K562 (cell line): ENCODE measurements around the gene STRN3. TPM values are rescaled to one million over a fixed set of nuclear protein-coding genes. Genes with fewer than 3 reads are reported as not detected.

Experiments used
- ATAC-seq: fragments of 200-7000 bp; cut with Tn5 transposase; 3 replicates; pipeline ENCODE4 v1.9.1; 2020; ENCODE audit warnings: moderate library complexity
- BruUV-seq: library from RNA; stranded (reverse); fragments of 400-500 nt; replicated peaks from 2 replicates; lab custom pipeline; 2021; lab: Mats Ljungman, UMichigan
- CTCF ChIA-PET: fragments of 300-600 bp; formaldehyde crosslinking; extraction: SDS; loops from one replicate; lab custom pipeline; 2021; ENCODE audit warnings: low intra/inter-chr PET ratio; lab: Yijun Ruan, JAX
- POLR2A ChIA-PET: fragments of 300-600, 350-650 bp; sonication (Branson Sonifier 250); formaldehyde crosslinking; extraction: SDS; loops from one replicate; lab custom pipeline; 2021; ENCODE audit warnings: antibody characterized with exemption, inconsistent platforms; lab: Yijun Ruan, JAX
- DNase-seq, 4 experiments: peaks; one replicate each; pipeline versions ENCODE4 v3.0.0 to v3.0.0-alpha.2; 2011 to 2018; ENCODE audit warnings: low spot score in 3 of 4, mixed read lengths in 3 of 4; ENCODE audit errors: extremely low read depth in 1 of 4
- FAIRE-seq: peaks from 2 replicates; lab custom pipeline; 2011; peaks lifted over from hg19 to GRCh38; lab: Jason Lieb, UNC
- H2AFZ ChIP-seq: 2 replicates; pipeline ENCODE4 v1.6.0; 2011; ENCODE audit warnings: low read depth, low read length, control low read depth, inconsistent platforms
- H3K27ac ChIP-seq: fragments of 200-600 bp; 3 replicates; pipeline ENCODE4 v1.8.0; 2011; ENCODE audit warnings: low read depth, mild to moderate bottlenecking, control low read depth, inconsistent platforms, low read length, moderate library complexity, mixed read lengths; ENCODE audit errors: extremely low read depth
- H3K27me3 ChIP-seq, 2 experiments: fragments of 300-600 bp in 1 of 2; 2 replicates in 1 of 2; 3 replicates in 1 of 2; pipeline versions ENCODE4 v1.6.0 to v1.8.0; 2011; ENCODE audit warnings: inconsistent platforms in 2 of 2, low read length in 2 of 2, mild to moderate bottlenecking in 1 of 2, mixed read lengths in 1 of 2, moderate library complexity in 1 of 2; ENCODE audit not compliant: control insufficient read depth in 2 of 2, insufficient read depth in 2 of 2
- H3K36me3 ChIP-seq: fragments of 300-600 bp; 3 replicates; pipeline ENCODE4 v1.8.0; 2011; ENCODE audit warnings: mild to moderate bottlenecking, low read length, inconsistent platforms; ENCODE audit not compliant: control insufficient read depth, insufficient read depth
- H3K4me1 ChIP-seq, 2 experiments: fragments of 200-600 bp in 1 of 2; replicated peaks in 1 of 2; 2 replicates in 1 of 2; 3 replicates in 1 of 2; pipeline versions ENCODE4 v1.5.1 to v1.8.0; 2011; ENCODE audit warnings: inconsistent platforms in 2 of 2, low read length in 2 of 2, mild to moderate bottlenecking in 1 of 2, mixed read lengths in 1 of 2, moderate library complexity in 1 of 2; ENCODE audit not compliant: control insufficient read depth in 2 of 2, insufficient read depth in 2 of 2
- H3K4me2 ChIP-seq: 2 replicates; pipeline ENCODE4 v1.6.1; 2011; ENCODE audit warnings: low read length, control low read depth, inconsistent platforms, mixed read lengths; ENCODE audit not compliant: insufficient read depth
- H3K4me3 ChIP-seq: fragments of 200-600 bp; sonication (generic), shearing (Covaris generic); 2 replicates; pipeline ENCODE4 v1.5.1; 2016; ENCODE audit warnings: control low read depth, inconsistent platforms
- H3K79me2 ChIP-seq: fragments of 200-600 bp; 3 replicates; pipeline ENCODE4 v1.8.0; 2011; ENCODE audit warnings: low read length, inconsistent platforms; ENCODE audit not compliant: control insufficient read depth, insufficient read depth
- H3K9ac ChIP-seq, 2 experiments: 2 replicates each; pipeline versions ENCODE4 v1.6.0 to v1.6.1; 2011; ENCODE audit warnings: low read depth in 2 of 2, low read length in 2 of 2, control low read depth in 1 of 2, inconsistent platforms in 1 of 2, mild to moderate bottlenecking in 1 of 2, mixed read lengths in 1 of 2; ENCODE audit not compliant: insufficient read depth in 1 of 2
- H3K9me1 ChIP-seq: one replicate; pipeline ENCODE4 v1.6.0; 2011; ENCODE audit warnings: inconsistent platforms, mild to moderate bottlenecking, low read length, moderate library complexity; ENCODE audit not compliant: control insufficient read depth, insufficient read depth
- H3K9me3 ChIP-seq: replicated peaks from 2 replicates; pipeline ENCODE4 v1.5.1; 2011; ENCODE audit warnings: low read depth, low read length, inconsistent platforms; ENCODE audit not compliant: control insufficient read depth, insufficient read depth
- H4K20me1 ChIP-seq: replicated peaks from 2 replicates; pipeline ENCODE4 v1.6.1; 2011; ENCODE audit warnings: low read length, inconsistent platforms, mixed read lengths; ENCODE audit not compliant: control insufficient read depth, insufficient read depth
- CBX1 ChIP-seq: sonication (generic); IDR thresholded peaks from 2 replicates; pipeline ENCODE4 v1.6.1; 2016; ENCODE audit warnings: antibody characterized with exemption, low read depth, mild to moderate bottlenecking
- CCNT2 ChIP-seq: IDR thresholded peaks from 2 replicates; pipeline ENCODE4 v1.6.1; 2011; ENCODE audit warnings: borderline replicate concordance, low read depth, mild to moderate bottlenecking, moderate library complexity, mixed read lengths, low read length; ENCODE audit not compliant: insufficient read length; ENCODE audit errors: extremely low read depth
- CEBPZ ChIP-seq: fragments of 150-350 bp; IDR thresholded peaks from 2 replicates; pipeline ENCODE4 v1.6.1; 2014; ENCODE audit warnings: low read depth, mild to moderate bottlenecking, low read length, borderline replicate concordance
- FOXK1 ChIP-seq: sonication (generic); formaldehyde crosslinking; IDR thresholded peaks from 2 replicates; pipeline ENCODE4 v1.8.0; 2022; ENCODE audit warnings: missing genetic modification reagents, mild to moderate bottlenecking, borderline replicate concordance
- GATAD2A ChIP-seq: fragments of 450-650 bp; IDR thresholded peaks from 2 replicates; pipeline ENCODE4 v1.6.1; 2017
- HDGF ChIP-seq: fragments of 450-650 bp; IDR thresholded peaks from 2 replicates; pipeline ENCODE4 v1.6.1; 2016
- KAT8 ChIP-seq: fragments of 450-650 bp; IDR thresholded peaks from 2 replicates; pipeline ENCODE4 v1.6.1; 2016; ENCODE audit warnings: low read depth, mild to moderate bottlenecking
- NR1H2 ChIP-seq: sonication (generic); formaldehyde crosslinking; IDR thresholded peaks from 2 replicates; pipeline ENCODE4 v1.4.0; 2020; ENCODE audit warnings: mild to moderate bottlenecking, missing genetic modification reagents
- PREB ChIP-seq: sonication (generic); formaldehyde crosslinking; IDR thresholded peaks from 2 replicates; pipeline ENCODE4 v1.8.1; 2023; ENCODE audit warnings: mild to moderate bottlenecking, missing genetic modification reagents
- RBFOX2 ChIP-seq: fragments of 200-400 bp; formaldehyde crosslinking; IDR thresholded peaks from 2 replicates; pipeline ENCODE4 v1.6.1; 2017; ENCODE audit warnings: low read depth, mild to moderate bottlenecking, low read length, moderate library complexity
- SIRT6 ChIP-seq: IDR thresholded peaks from one replicate; pipeline ENCODE4 v1.6.1; 2012; ENCODE audit warnings: low read depth, mild to moderate bottlenecking, control low read depth, inconsistent platforms, low read length, moderate library complexity
- ZFP36 ChIP-seq: fragments of 150-350 bp; IDR thresholded peaks from 2 replicates; pipeline ENCODE4 v1.6.1; 2018; ENCODE audit warnings: low read length, low read depth; ENCODE audit not compliant: partially characterized antibody
- ZNF347 ChIP-seq: fragments of 450-650 bp; formaldehyde crosslinking; IDR thresholded peaks from 2 replicates; pipeline ENCODE4 v1.4.0; 2020; ENCODE audit warnings: low read depth, mild to moderate bottlenecking, moderate library complexity
- WGBS: fragments of 100-300 bp; shearing (Covaris generic); methylation state at CpG from one replicate; pipeline ENCODE4 v1.1.6; 2016; ENCODE audit warnings: low coverage, mixed read lengths; ENCODE audit not compliant: insufficient coverage; ENCODE audit errors: missing lambda C conversion rate; 5-methylcytosine and 5-hydroxymethylcytosine counted together
- in situ Hi-C: fragments of 300-500 bp; cut with MboI; formaldehyde crosslinking; loops from 4 replicates; pipeline ENCODE4 v1.15.0; 2018; ENCODE audit warnings: inconsistent platforms, mixed read lengths
- intact Hi-C: fragments of 100-400 bp; cut with micrococcal nuclease; formaldehyde crosslinking; loops from 2 replicates; pipeline ENCODE4 v1.14.2; 2022
- polyA plus RNA-seq, 8 experiments: library from polyadenylated mRNA; depleted of rRNA in 4 of 8; stranded (reverse) in 5 of 8; unstranded in 3 of 8; fragments of >200 nt; fragmentation: Nextera tagmentation in 2 of 8; fragmentation: Illumina TruSeq in 1 of 8; extraction: Ambion mirVana in 2 of 8; extraction: Trizol in 1 of 8; gene quantifications; 2 replicates each; pipeline versions ENCODE4 v1.2.1 to v1.2.3, GENCODE V29; 2011 to 2014; ENCODE audit warnings: inconsistent platforms in 1 of 8, missing spikeins in 1 of 8
- total RNA-seq, 7 experiments: library from RNA; depleted of rRNA in 6 of 7; stranded (reverse); fragments of >200 nt in 6 of 7; fragmentation: Illumina TruSeq in 2 of 7; extraction: Trizol in 2 of 7; gene quantifications; 2 replicates each; pipeline versions ENCODE4 v1.2.1 to v1.2.3, GENCODE V29; 2011 to 2021; ENCODE audit warnings: low replicate concordance in 1 of 7
- TF ChIP-seq, protein P1 (sequence below): fragments of 250-450 bp; sonication (Bioruptor Pico); IDR thresholded peaks from 2 replicates; pipeline ENCODE4 v1.8.0; 2021; ENCODE audit warnings: moderate library complexity, mild to moderate bottlenecking, inconsistent platforms

The STRN3 gene
- total and polyA plus RNA-seq, 9 of the 15 experiments (the other 6 are each of a cell fraction or from before 2014, with no cell fraction given), result 5.9 to 29.1 (median 16.0) TPM

DNA sequence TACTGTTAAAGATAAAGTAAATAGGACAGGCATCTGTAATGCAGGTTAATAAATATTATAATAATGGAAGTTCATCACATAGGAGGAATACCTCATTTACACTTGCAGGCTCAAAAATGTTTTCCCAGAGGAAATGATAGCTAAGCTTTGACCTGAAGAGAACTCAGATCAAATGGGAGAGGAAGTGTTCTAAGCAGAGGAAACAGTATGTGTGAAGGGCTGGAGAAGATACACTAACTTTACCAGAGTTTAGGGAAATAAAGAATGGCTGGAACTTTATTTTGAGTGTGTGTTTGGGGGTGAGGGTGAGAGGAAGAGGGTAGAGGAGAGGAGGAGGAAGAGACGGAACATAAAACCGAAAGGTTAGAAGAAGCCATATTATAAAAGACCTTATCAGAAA lies 34.8 kb downstream of the STRN3 start:
- ATAC-seq (no peak), FAIRE-seq (no peak), DNase-seq (no peak)
- intact Hi-C loops, result no loop called here
- Histone ChIP-seq H3K27ac (no peak overlapping the region), H3K79me2 (peaks cover 93% of the 10 kb centered on the region), H2AFZ (no peak overlapping the region), H3K9ac (no peak overlapping the region), H3K4me2 (no peak overlapping the region), H3K9me3 (no peaks in the 10 kb centered on the region), H3K9me1 (peaks cover 2% of the 10 kb centered on the region), H3K4me3 (no peak overlapping the region), H3K27me3 (no peaks in the 10 kb centered on the region), H4K20me1 (no peaks in the 10 kb centered on the region; the same call in 1 of the 2 replicates), H3K4me1 (peaks cover 0 to 2% of the 10 kb centered on the region in 2 experiments; a peak in 2 of 5 replicates), H3K36me3 (peaks cover 9% of the 10 kb centered on the region; the same call in 2 of the 3 replicates)
- in situ Hi-C loops, result no loop called here
- no TSS peak for BruUV-seq
- CTCF ChIA-PET, result no interaction called here
- POLR2A ChIA-PET, result no interaction called here
- WGBS, result 81% methylated on average over 2 of the region's 2 CpGs
- no peak for TF ChIP-seq RBFOX2
- TF ChIP-seq HDGF, result no peak
- no peak for TF ChIP-seq ZFP36
- no peak for TF ChIP-seq CEBPZ
- TF ChIP-seq GATAD2A, result no peak
- TF ChIP-seq SIRT6, result no peak
- TF ChIP-seq, protein P1, sequence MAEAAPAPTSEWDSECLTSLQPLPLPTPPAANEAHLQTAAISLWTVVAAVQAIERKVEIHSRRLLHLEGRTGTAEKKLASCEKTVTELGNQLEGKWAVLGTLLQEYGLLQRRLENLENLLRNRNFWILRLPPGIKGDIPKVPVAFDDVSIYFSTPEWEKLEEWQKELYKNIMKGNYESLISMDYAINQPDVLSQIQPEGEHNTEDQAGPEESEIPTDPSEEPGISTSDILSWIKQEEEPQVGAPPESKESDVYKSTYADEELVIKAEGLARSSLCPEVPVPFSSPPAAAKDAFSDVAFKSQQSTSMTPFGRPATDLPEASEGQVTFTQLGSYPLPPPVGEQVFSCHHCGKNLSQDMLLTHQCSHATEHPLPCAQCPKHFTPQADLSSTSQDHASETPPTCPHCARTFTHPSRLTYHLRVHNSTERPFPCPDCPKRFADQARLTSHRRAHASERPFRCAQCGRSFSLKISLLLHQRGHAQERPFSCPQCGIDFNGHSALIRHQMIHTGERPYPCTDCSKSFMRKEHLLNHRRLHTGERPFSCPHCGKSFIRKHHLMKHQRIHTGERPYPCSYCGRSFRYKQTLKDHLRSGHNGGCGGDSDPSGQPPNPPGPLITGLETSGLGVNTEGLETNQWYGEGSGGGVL (CRISPR knock-in tag), result no peak
- no peak for TF ChIP-seq FOXK1 (CRISPR knock-in tag)
- no peak for TF ChIP-seq NR1H2 (CRISPR knock-in tag)
- no peak for TF ChIP-seq CBX1
- TF ChIP-seq KAT8, result no peak
- no peak for TF ChIP-seq ZNF347
- TF ChIP-seq PREB, result no peak
- no peak for TF ChIP-seq CCNT2
